PC-3 (cell line): Measurements from ENCODE around the gene ARMH4. TPM values are rescaled to one million over a fixed set of nuclear protein-coding genes. Genes with fewer than 3 reads are reported as not detected.

Experiments used
- ATAC-seq: fragments of 200-7000 bp; cut with Tn5 transposase; 2 replicates; pipeline ENCODE4 v1.9.1; 2020; ENCODE audit warnings: mild to moderate bottlenecking, moderate library complexity
- BruUV-seq: library from RNA; stranded (reverse); fragments of 400-500 nt; replicated peaks from 2 replicates; lab custom pipeline; 2021; lab: Mats Ljungman, UMichigan
- CTCF ChIA-PET: fragments of 300-600 bp; sonication (Branson Sonifier 250); formaldehyde crosslinking; loops from one replicate; lab custom pipeline; 2022; ENCODE audit warnings: antibody characterized with exemption; lab: Charles Lee
- POLR2A ChIA-PET: fragments of 300-600 bp; sonication (Branson Sonifier 250); formaldehyde crosslinking; loops from one replicate; lab custom pipeline; 2022; ENCODE audit warnings: antibody characterized with exemption; ENCODE audit not compliant: unreplicated experiment; lab: Charles Lee
- DNase-seq: peaks from one replicate; pipeline ENCODE4 v3.0.0-alpha.2; 2015
- H2AFZ ChIP-seq: fragments of 300-600 bp; sonication (generic); 2 replicates; pipeline ENCODE4 v1.6.0; 2016; ENCODE audit warnings: antibody characterized with exemption, low read length
- H3F3A ChIP-seq: fragments of 300-600 bp; sonication (generic); one replicate; pipeline ENCODE4 v1.6.0; 2017; ENCODE audit warnings: antibody characterized with exemption, low read length, control low read depth, mild to moderate bottlenecking; ENCODE audit not compliant: unreplicated experiment
- H3K27ac ChIP-seq: fragments of 300-600 bp; sonication (generic); 2 replicates; pipeline ENCODE4 v1.5.1; 2016; ENCODE audit warnings: mild to moderate bottlenecking, low read length
- H3K27me3 ChIP-seq: fragments of 300-600 bp; sonication (generic); 2 replicates; pipeline ENCODE4 v1.6.1; 2016; ENCODE audit warnings: low read length, mixed read lengths
- H3K36me3 ChIP-seq: fragments of 300-600 bp; sonication (generic); 2 replicates; pipeline ENCODE4 v1.6.1; 2016; ENCODE audit warnings: low read depth, mixed run types, low read length, mixed read lengths
- H3K4me1 ChIP-seq: fragments of 300-600 bp; sonication (generic); 2 replicates; pipeline ENCODE4 v1.5.1; 2016; ENCODE audit warnings: low read length; ENCODE audit not compliant: insufficient read depth
- H3K4me2 ChIP-seq: fragments of 300-600 bp; sonication (generic); 2 replicates; pipeline ENCODE4 v1.6.0; 2016; ENCODE audit warnings: low read length
- H3K4me3 ChIP-seq: fragments of 300-600 bp; sonication (generic); 2 replicates; pipeline ENCODE4 v1.5.1; 2016; ENCODE audit warnings: mild to moderate bottlenecking, low read length, mixed read lengths
- H3K79me2 ChIP-seq: fragments of 300-600 bp; sonication (generic); 2 replicates; pipeline ENCODE4 v1.6.1; 2017; ENCODE audit warnings: low read length, mixed read lengths
- H3K9ac ChIP-seq: fragments of 300-600 bp; sonication (generic); 2 replicates; pipeline ENCODE4 v1.6.0; 2016; ENCODE audit warnings: mild to moderate bottlenecking, low read length
- H3K9me2 ChIP-seq: fragments of 300-600 bp; sonication (generic); replicated peaks from 2 replicates; pipeline ENCODE4 v1.6.1; 2016; ENCODE audit warnings: mixed run types, low read length, mixed read lengths
- H3K9me3 ChIP-seq: fragments of 300-600 bp; sonication (generic); 2 replicates; pipeline ENCODE4 v1.6.1; 2016; ENCODE audit warnings: low read length, mixed read lengths
- H4K20me1 ChIP-seq: fragments of 300-600 bp; sonication (generic); 2 replicates; pipeline ENCODE4 v1.6.1; 2016; ENCODE audit warnings: low read length, mixed read lengths
- CTCF ChIP-seq: fragments of 300-600 bp; sonication (generic); conservative IDR thresholded peaks from 2 replicates; pipeline ENCODE4 v1.5.1; 2017; ENCODE audit warnings: antibody characterized with exemption, low read depth, mild to moderate bottlenecking, low read length
- EZH2 ChIP-seq: fragments of 300-600 bp; sonication (generic); IDR thresholded peaks from one replicate; pipeline ENCODE4 v1.6.1; 2017; ENCODE audit warnings: antibody characterized with exemption, mild to moderate bottlenecking, low read length; ENCODE audit not compliant: unreplicated experiment
- EZH2phosphoT487 ChIP-seq: fragments of 300-600 bp; sonication (generic); IDR thresholded peaks from 2 replicates; pipeline ENCODE4 v1.6.1; 2018; ENCODE audit warnings: mild to moderate bottlenecking, antibody characterized with exemption, low read length, borderline replicate concordance
- intact Hi-C: fragments of 100-400 bp; cut with micrococcal nuclease; formaldehyde crosslinking; loops from 2 replicates; pipeline ENCODE4 v1.9.0; 2023
- total RNA-seq: library from RNA; depleted of rRNA; stranded (reverse); fragments of >200 nt; gene quantifications from 2 replicates; pipeline ENCODE4 v1.2.3, GENCODE V29; 2014

Gene ARMH4
- total RNA-seq, 1 experiment from 2014 or later: 2.6 TPM

- H3K27me3 ChIP-seq: peaks cover 89% of the 10 kb centered on the region
- CTCF ChIA-PET: no interaction called here
- BruUV-seq: no TSS peak
- no peaks in the 10 kb centered on the region for H3K4me1 ChIP-seq
- ATAC-seq (no peak), DNase-seq (no peak)
- TF ChIP-seq CTCF (no peak), EZH2 (no peak), EZH2phosphoT487 (no peak)
- H2AFZ ChIP-seq: no peak overlapping the region
- H3K27ac ChIP-seq: no peak overlapping the region
- H3K4me3 ChIP-seq: no peak overlapping the region
- no peaks in the 10 kb centered on the region for H3K9me3 ChIP-seq
- no peaks in the 10 kb centered on the region for H3K79me2 ChIP-seq
- H3K9me2 ChIP-seq: no peaks in the 10 kb centered on the region
- H3K36me3 ChIP-seq: no peaks in the 10 kb centered on the region
- intact Hi-C loops: no loop called here
- H4K20me1 ChIP-seq: no peaks in the 10 kb centered on the region
- no peak overlapping the region for H3K4me2 ChIP-seq
- H3K9ac ChIP-seq: no peak overlapping the region
- H3F3A ChIP-seq: no peaks in the 10 kb centered on the region
- POLR2A ChIA-PET: no interaction called here
Observed at GRCh38 chr14:57963071-57963470, 188.9 kb downstream of the ARMH4 start.

GRCh38 chr14:57962325-57963035, 189.5 kb downstream of the ARMH4 start:
- no peaks in the 10 kb centered on the region for H3K36me3 ChIP-seq
- DNase-seq: no peak
- H3K27me3 ChIP-seq: peaks cover 90% of the 10 kb centered on the region
- ChIA-PET CTCF (no interaction called here), POLR2A (interaction anchor here (0.8 kb wide), 1 partner anchor 34 kb away, joined by 4 read pairs; no protein-coding TSS in a partner anchor)
- H3K4me1 ChIP-seq: no peaks in the 10 kb centered on the region
- no peaks in the 10 kb centered on the region for H4K20me1 ChIP-seq
- no peaks in the 10 kb centered on the region for H3K79me2 ChIP-seq
- no peak overlapping the region for H3K27ac ChIP-seq
- intact Hi-C loops: no loop called here
- H3K4me3 ChIP-seq: no peak overlapping the region
- TF ChIP-seq CTCF: peak; percentile 18; the same call in 1 of the 2 replicates
- TF ChIP-seq EZH2: no peak
- no peaks in the 10 kb centered on the region for H3K9me2 ChIP-seq
- ATAC-seq: peak; percentile 35; the same call in 1 of the 2 replicates
- no peaks in the 10 kb centered on the region for H3K9me3 ChIP-seq
- H3F3A ChIP-seq: no peaks in the 10 kb centered on the region
- no peak overlapping the region for H3K4me2 ChIP-seq
- no TSS peak for BruUV-seq
- H3K9ac ChIP-seq: no peak overlapping the region
- no peak overlapping the region for H2AFZ ChIP-seq

- intact Hi-C loops: no loop called here
- no peak overlapping the region for H3K9ac ChIP-seq
- no peak for TF ChIP-seq CTCF
- TF ChIP-seq EZH2: no peak
- no peak; the same call in 1 of the 2 replicates for TF ChIP-seq EZH2phosphoT487
Observed at GRCh38 chr14:57961786-57962060, 190.3 kb downstream of the ARMH4 start.

More at GRCh38 chr14:57961786-57962060, 190.3 kb downstream of the ARMH4 start:
- H3K27me3 ChIP-seq: peaks cover 90% of the 10 kb centered on the region
- CTCF ChIA-PET: no interaction called here
- H3K4me3 ChIP-seq: no peak overlapping the region
- H3K36me3 ChIP-seq: no peaks in the 10 kb centered on the region
- ATAC-seq: no peak
- no peaks in the 10 kb centered on the region for H3K4me1 ChIP-seq
- H2AFZ ChIP-seq: no peak overlapping the region
- no peak overlapping the region for H3K27ac ChIP-seq
- H3F3A ChIP-seq: no peaks in the 10 kb centered on the region
- no peaks in the 10 kb centered on the region for H4K20me1 ChIP-seq
- no TSS peak for BruUV-seq
- H3K79me2 ChIP-seq: no peaks in the 10 kb centered on the region
- no peaks in the 10 kb centered on the region for H3K9me3 ChIP-seq
- no peak overlapping the region for H3K4me2 ChIP-seq
- POLR2A ChIA-PET: no interaction called here
- no peaks in the 10 kb centered on the region for H3K9me2 ChIP-seq
- DNase-seq: no peak
